GM10847 (cell line): ENCODE measurements around the gene EMC6.

Experiments used
- POLR2A ChIP-seq: IDR thresholded peaks from 2 replicates; pipeline ENCODE4 v1.6.1; 2011; ENCODE audit not compliant: insufficient read length; ENCODE audit errors: extremely low read depth

EMC6 gene

DNA sequence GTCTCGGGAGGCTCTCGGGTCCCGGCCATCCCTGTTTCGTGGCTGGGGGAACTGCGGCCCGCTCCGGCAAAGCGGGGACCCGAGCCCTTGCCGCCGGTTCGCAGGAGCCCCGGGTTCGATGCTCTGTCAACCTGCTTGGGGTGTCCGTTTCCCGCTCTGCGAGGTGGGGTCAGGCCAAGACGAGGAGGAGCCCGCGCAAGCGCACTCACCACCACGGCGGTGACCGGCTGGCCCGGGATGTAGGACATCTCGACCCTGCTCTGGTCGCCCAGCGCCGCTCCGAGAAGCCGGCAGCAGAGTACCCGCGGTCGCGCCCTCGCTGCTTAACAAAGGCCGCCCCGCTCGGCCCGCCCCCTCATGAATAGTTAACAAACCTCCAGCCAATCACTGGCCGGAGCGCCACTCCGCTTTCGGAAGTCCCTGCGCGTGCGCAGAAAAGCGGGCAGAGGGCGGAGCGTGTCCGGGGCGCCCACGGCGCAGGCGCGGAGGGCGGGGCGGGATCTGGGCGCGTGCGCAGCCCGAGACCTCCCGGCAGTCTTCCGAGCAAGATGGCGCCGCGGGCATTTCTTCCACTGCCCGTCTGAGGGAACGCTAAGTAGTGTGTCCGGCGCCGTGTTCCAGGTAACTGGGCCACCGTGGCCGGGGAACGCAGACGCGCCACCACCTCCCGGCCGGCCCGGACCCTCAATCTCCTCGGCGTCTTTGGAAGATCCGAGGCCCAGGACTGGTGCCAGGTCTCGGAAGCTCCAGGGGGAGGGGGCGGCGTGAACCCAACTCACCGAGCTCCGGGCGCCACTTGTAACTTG lies at the start of gene EMC6, which contains the start of gene TAX1BP3:
Gene EMC6, plus strand, starts transcription at position 534 of the 806 bp plus-strand sequence. CDS start 335 bp downstream, outside the sequence.
Gene TAX1BP3, minus strand, starts transcription at position 300 of the 806 bp plus-strand sequence. Its CDS starts 52 bp downstream, at position 248.
- peak; percentile 85 for TF ChIP-seq POLR2A

- TF ChIP-seq POLR2A = no peak
These were observed 47.4 kb upstream of the EMC6 start for GRCh38 chr17:3621146-3621720.

GRCh38 chr17:3622977-3623594 lies 45.5 kb upstream of the EMC6 start:
- no peak for TF ChIP-seq POLR2A

- no peak for TF ChIP-seq POLR2A
These were observed 41.5 kb upstream of the EMC6 start for GRCh38 chr17:3626831-3627768.

DNA sequence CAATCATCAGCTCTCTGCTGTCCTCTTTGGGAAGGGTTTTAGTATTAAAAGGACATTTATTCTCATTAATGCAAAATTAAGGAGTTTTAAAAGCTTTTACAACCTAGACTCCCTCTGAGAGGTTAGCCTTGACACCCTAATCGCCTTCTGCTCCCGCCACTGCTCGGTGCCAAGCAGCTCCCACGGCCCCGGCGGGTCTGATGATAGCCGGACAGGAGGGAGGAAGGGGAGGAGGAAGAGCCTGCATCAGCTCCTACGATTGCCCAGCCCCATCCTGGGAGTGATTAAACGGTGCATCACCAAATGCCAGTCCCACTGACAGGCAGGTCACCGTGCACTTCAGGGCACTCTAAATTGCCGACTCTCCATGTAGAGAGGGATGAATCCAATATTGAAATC lies 40.8 kb upstream of the EMC6 start:
- TF ChIP-seq POLR2A = no peak

GRCh38 chr17:3630781-3631180 lies 37.8 kb upstream of the EMC6 start:
- TF ChIP-seq POLR2A = no peak

GRCh38 chr17:3632287-3632686 lies 36.3 kb upstream of the EMC6 start:
- TF ChIP-seq POLR2A = no peak

GRCh38 chr17:3635474-3636153 lies 33.0 kb upstream of the EMC6 start:
- no peak for TF ChIP-seq POLR2A

- peak; percentile 78 for TF ChIP-seq POLR2A
These were observed 32.3 kb upstream of the EMC6 start, which contains the start of the genes CTNS and SHPK for GRCh38 chr17:3636154-3636907. TSS of gene CTNS (plus strand) at chr17:3636760. CDS start at chr17:3640207, 3,447 bp downstream. TSS of gene SHPK (minus strand) at chr17:3636250. CDS start at chr17:3636219, 31 bp downstream.

DNA sequence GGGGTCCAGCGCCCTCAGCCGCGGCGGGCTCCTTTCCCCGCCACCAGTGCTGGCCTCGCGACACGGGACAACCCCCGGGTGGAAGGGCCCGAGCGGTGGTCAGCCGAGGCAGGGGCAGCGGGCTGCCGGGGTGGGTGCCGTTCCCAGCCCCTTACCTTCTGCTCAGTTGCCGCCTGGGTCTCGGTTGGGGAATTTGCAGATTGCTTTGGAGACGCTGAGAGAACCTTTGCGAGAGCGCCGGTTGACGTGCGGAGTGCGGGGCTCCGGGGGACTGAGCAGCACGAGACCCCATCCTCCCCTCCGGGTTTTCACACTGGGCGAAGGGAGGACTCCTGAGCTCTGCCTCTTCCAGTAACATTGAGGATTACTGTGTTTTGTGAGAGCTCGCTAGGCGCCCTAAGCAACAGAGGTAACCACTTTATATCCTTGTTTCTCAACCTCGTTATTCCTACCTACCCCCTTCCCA lies 31.7 kb upstream of the EMC6 start:
- TF ChIP-seq POLR2A = no peak

- no peak for TF ChIP-seq POLR2A
These were observed 28.5 kb upstream of the EMC6 start for GRCh38 chr17:3639981-3640596.

DNA sequence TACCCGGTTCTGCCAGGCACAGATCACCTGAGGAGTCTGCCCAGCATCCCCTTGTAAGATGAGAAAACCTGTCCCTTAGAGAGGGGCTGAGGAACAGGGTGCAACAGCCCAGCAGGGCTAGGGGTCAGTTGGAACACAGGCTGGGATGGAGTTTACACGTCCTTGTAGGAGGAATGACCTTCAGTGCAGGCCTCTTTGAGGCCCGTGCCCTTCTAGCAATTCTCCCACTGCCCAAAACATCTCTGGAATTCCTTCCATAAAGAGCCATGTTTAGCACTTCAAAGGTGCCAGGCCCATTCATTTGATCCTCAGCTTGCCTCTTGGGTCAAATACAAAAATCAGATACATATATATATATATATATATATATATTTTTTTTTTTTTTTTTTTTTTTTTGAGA lies 27.6 kb upstream of the EMC6 start:
- TF ChIP-seq POLR2A = no peak
